Endothelial cell of umbilical vein (primary cell): Measurements from ENCODE around the gene HIGD1C.

Experiments used
- CTCF ChIP-seq, 2 donors: IDR thresholded peaks; 1 replicate in 1 of 2; 2 replicates in 1 of 2; pipeline ENCODE4 v1.5.1; 2011; ENCODE audit warnings: low read length in 2 of 2, mild to moderate bottlenecking in 2 of 2, moderate library complexity in 2 of 2, control low read depth in 1 of 2, inconsistent platforms in 1 of 2, low read depth in 1 of 2; ENCODE audit not compliant: insufficient read depth in 1 of 2; ENCODE audit errors: extremely low read depth in 1 of 2
- EZH2 ChIP-seq: IDR thresholded peaks from 2 replicates; pipeline ENCODE4 v1.6.1; 2012; ENCODE audit warnings: borderline replicate concordance, low read depth, mild to moderate bottlenecking, moderate library complexity, low read length, inconsistent platforms; ENCODE audit not compliant: severe bottlenecking
- MAX ChIP-seq: IDR thresholded peaks from 2 replicates; pipeline ENCODE4 v1.6.1; 2011; ENCODE audit not compliant: insufficient read depth, insufficient read length
- POLR2AphosphoS5 ChIP-seq: IDR thresholded peaks from 2 replicates; pipeline ENCODE4 v1.6.1; 2012; ENCODE audit warnings: low read depth, mild to moderate bottlenecking, control low read depth, low read length, moderate library complexity; ENCODE audit not compliant: insufficient read depth

- TF ChIP-seq EZH2: no peak
- no peak for TF ChIP-seq CTCF (IDR thresholded peaks at IDR 0.05; ENCODE audit: extremely low read depth in 1 of 2, insufficient read depth in 1 of 2, low read depth in 1 of 2, low read length in 2 of 2)
- no peak for TF ChIP-seq POLR2AphosphoS5
- no peak for TF ChIP-seq MAX
Measured at GRCh38 chr12:50953047-50953446, 703 bp downstream of the HIGD1C start.
